Measurements from ENCODE around the gene U2AF1L4. TPM values are rescaled to one million over a fixed set of nuclear protein-coding genes. Genes with fewer than 3 reads are reported as not detected.

The U2AF1L4 gene
- total and polyA plus RNA-seq, 2 experiments from 2014 or later = 30.3 to 61.7 TPM

DNA sequence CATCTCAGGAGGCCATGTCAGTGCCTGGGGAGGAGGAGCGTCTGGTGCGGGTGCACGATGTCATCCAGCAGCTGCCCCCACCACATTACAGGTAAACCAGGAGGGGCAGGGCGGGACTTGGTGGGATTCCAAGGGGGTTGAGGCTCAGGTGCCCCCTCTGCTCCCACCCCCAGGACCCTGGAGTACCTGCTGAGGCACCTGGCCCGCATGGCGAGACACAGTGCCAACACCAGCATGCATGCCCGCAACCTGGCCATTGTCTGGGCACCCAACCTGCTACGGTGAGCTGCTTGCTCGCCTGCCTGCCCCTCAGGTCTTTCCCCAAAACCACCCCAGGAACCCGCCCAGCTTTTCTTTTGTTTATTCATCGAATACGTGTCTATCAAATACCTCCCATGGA is 37.4 kb upstream of the U2AF1L4 start:
- no peaks in the 10 kb centered on the region for H3K27me3 ChIP-seq
- no peak overlapping the region for H3K27ac ChIP-seq
- no peaks in the 10 kb centered on the region for H3K9me3 ChIP-seq (ENCODE audit: low read depth)
- DNase-seq (ENCODE audit: low read depth in 1 of 2, low spot score in 1 of 2) = no peak
- H3K36me3 ChIP-seq = no peaks in the 10 kb centered on the region
- no peak overlapping the region for H3K4me3 ChIP-seq
- H3K4me1 ChIP-seq (ENCODE audit: low read depth) = no peaks in the 10 kb centered on the region
- TF ChIP-seq, protein P1, sequence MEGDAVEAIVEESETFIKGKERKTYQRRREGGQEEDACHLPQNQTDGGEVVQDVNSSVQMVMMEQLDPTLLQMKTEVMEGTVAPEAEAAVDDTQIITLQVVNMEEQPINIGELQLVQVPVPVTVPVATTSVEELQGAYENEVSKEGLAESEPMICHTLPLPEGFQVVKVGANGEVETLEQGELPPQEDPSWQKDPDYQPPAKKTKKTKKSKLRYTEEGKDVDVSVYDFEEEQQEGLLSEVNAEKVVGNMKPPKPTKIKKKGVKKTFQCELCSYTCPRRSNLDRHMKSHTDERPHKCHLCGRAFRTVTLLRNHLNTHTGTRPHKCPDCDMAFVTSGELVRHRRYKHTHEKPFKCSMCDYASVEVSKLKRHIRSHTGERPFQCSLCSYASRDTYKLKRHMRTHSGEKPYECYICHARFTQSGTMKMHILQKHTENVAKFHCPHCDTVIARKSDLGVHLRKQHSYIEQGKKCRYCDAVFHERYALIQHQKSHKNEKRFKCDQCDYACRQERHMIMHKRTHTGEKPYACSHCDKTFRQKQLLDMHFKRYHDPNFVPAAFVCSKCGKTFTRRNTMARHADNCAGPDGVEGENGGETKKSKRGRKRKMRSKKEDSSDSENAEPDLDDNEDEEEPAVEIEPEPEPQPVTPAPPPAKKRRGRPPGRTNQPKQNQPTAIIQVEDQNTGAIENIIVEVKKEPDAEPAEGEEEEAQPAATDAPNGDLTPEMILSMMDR (IDR thresholded peaks at IDR 0.05; ENCODE audit: low read depth, low read length) = no peak

DNA sequence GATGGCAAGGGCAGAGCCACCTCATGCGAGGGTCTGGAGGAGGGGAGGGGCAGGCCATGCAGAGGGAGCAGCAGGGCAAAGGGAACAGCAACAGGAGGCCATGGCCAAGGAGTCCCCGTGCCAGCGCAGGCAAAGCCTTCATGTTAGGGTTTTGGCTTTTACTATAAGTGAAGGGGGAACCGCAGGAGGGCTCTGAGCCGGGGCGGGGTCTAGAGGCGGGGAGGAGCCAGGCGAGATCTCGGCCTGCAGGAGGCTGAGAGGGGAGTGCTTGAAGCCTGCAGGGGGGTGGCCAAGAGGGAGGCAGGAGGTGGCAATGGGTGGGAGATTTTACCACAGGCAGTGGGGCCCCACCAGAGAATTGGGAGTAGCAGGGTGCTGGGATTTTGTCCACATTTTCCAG is 36.4 kb upstream of the U2AF1L4 start:
- Histone ChIP-seq H3K27ac (no peak overlapping the region), H3K4me1 (ENCODE audit: low read depth) (no peaks in the 10 kb centered on the region), H3K36me3 (no peaks in the 10 kb centered on the region), H3K4me3 (no peak overlapping the region), H3K27me3 (no peaks in the 10 kb centered on the region), H3K9me3 (ENCODE audit: low read depth) (no peaks in the 10 kb centered on the region)
- TF ChIP-seq, protein P1 (IDR thresholded peaks at IDR 0.05; ENCODE audit: low read depth, low read length) = no peak
- no peak for DNase-seq (ENCODE audit: low read depth in 1 of 2, low spot score in 1 of 2)

DNA sequence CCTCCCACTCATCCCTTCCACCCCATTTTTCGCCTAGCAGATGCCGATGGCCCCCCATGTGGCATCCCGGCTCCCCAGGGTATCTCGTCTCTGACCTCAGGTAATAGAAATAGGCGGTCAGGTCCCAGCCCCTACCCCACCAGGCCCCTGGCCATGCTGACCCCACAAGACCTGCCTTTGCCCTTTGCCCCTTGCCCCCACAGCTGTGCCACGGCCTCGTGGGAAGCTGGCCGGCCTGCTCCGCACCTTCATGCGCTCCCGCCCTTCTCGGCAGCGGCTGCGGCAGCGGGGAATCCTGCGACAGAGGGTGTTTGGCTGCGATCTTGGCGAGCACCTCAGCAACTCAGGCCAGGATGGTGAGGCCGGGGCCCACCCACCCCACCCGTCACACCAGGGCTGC is 35.5 kb upstream of the U2AF1L4 start:
- TF ChIP-seq, protein P1 (IDR thresholded peaks at IDR 0.05; ENCODE audit: low read depth, low read length) = no peak
- Histone ChIP-seq H3K27me3 (no peaks in the 10 kb centered on the region), H3K36me3 (no peaks in the 10 kb centered on the region), H3K27ac (no peak overlapping the region), H3K4me1 (ENCODE audit: low read depth) (no peaks in the 10 kb centered on the region), H3K4me3 (no peak overlapping the region), H3K9me3 (ENCODE audit: low read depth) (no peaks in the 10 kb centered on the region)
- no peak for DNase-seq (ENCODE audit: low read depth in 1 of 2, low spot score in 1 of 2)

DNA sequence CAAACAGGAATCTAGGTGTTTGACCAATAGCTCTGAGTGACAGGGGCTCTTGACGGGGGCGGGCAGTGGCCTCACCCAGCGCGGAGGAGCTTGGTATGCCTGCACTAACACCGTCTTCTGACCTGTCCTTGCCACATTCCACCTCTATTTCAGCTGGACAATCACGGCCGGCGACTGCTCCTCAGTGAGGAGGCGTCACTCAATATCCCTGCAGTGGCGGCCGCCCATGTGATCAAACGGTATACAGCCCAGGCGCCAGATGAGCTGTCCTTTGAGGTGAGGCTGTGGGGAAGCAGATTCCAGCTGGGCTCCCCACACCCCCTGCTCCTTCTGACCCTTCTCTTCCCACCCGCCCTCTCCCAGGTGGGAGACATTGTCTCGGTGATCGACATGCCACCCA is 34.8 kb upstream of the U2AF1L4 start:
- Histone ChIP-seq H3K36me3 (no peaks in the 10 kb centered on the region), H3K27me3 (no peaks in the 10 kb centered on the region), H3K4me1 (ENCODE audit: low read depth) (no peaks in the 10 kb centered on the region), H3K9me3 (ENCODE audit: low read depth) (no peaks in the 10 kb centered on the region), H3K27ac (no peak overlapping the region), H3K4me3 (no peak overlapping the region)
- TF ChIP-seq, protein P1 (IDR thresholded peaks at IDR 0.05; ENCODE audit: low read depth, low read length) = no peak
- no peak for DNase-seq (ENCODE audit: low read depth in 1 of 2, low spot score in 1 of 2)

DNA sequence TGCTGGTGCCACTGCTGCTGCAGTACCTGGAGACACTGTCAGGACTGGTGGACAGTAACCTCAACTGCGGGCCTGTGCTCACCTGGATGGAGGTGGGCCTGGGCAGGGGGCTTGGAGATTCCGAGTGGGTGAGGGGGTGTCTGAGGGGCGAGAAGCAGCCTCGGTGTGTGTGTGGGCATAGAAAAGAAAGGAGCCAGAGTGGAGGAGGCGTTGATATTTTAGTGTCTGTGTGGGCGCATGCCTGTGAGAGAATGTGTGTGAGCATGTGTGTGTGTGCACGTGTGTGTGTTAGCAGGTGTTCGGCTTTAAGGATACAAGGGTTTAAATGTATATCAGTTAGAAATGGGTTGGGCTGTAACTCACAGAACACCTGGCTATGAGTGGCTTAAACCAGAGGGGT is 33.8 kb upstream of the U2AF1L4 start:
- no peak overlapping the region for H3K4me3 ChIP-seq
- H3K36me3 ChIP-seq = no peaks in the 10 kb centered on the region
- H3K9me3 ChIP-seq (ENCODE audit: low read depth) = no peaks in the 10 kb centered on the region
- no peak for DNase-seq (ENCODE audit: low read depth in 1 of 2, low spot score in 1 of 2)
- TF ChIP-seq, protein P1 (IDR thresholded peaks at IDR 0.05; ENCODE audit: low read depth, low read length) = no peak
- H3K4me1 ChIP-seq (ENCODE audit: low read depth) = no peaks in the 10 kb centered on the region
- H3K27me3 ChIP-seq = no peaks in the 10 kb centered on the region
- no peak overlapping the region for H3K27ac ChIP-seq

DNA sequence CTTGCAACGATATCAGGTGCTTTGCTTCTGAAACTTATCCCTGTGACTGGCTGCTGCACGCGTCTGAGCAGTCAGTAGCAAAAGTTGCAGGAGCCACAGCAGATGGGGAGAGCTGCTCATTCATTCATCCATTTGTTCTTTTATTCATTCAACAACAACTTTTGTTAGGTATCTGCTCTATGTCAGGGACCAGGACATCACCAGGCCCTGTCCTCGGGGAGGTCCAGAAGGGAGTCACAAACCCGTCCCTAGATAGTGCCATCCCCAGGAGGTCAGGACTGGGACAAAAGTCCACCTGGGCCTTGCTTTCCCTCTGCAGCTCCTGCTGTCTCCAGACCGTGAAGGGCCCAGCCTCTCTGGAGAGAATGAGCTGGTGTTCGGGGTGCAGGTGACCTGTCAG is 32.7 kb upstream of the U2AF1L4 start:
- Histone ChIP-seq H3K4me1 (ENCODE audit: low read depth) (no peaks in the 10 kb centered on the region), H3K36me3 (no peaks in the 10 kb centered on the region), H3K27me3 (no peaks in the 10 kb centered on the region), H3K4me3 (no peak overlapping the region), H3K27ac (no peak overlapping the region), H3K9me3 (ENCODE audit: low read depth) (no peaks in the 10 kb centered on the region)
- DNase-seq (ENCODE audit: low read depth in 1 of 2, low spot score in 1 of 2) = no peak
- TF ChIP-seq, protein P1 (IDR thresholded peaks at IDR 0.05; ENCODE audit: low read depth, low read length) = no peak
